ENCODE results near the gene PRDM16.

Gene PRDM16

GRCh38 chr1:3423896-3424611 lies 355.1 kb downstream of the PRDM16 start:
- no peaks in the 10 kb centered on the region for H3K4me1 Mint-ChIP-seq (ENCODE audit: low read depth)
- no peak overlapping the region for H3K4me3 Mint-ChIP-seq
- H3K36me3 Mint-ChIP-seq (ENCODE audit: low read depth) = no peaks in the 10 kb centered on the region
- H3K27me3 Mint-ChIP-seq = peaks cover 21% of the 10 kb centered on the region
- H3K9me3 Mint-ChIP-seq = no peaks in the 10 kb centered on the region
- intact Hi-C loops (cut with micrococcal nuclease) = no loop called here
- H3K27ac Mint-ChIP-seq = no peak overlapping the region

GRCh38 chr1:3425486-3426215 lies 356.6 kb downstream of the PRDM16 start:
- H3K9me3 Mint-ChIP-seq = no peaks in the 10 kb centered on the region
- H3K4me1 Mint-ChIP-seq (ENCODE audit: low read depth) = no peaks in the 10 kb centered on the region
- intact Hi-C loops (cut with micrococcal nuclease) = no loop called here
- no peaks in the 10 kb centered on the region for H3K36me3 Mint-ChIP-seq (ENCODE audit: low read depth)
- no peak overlapping the region for H3K27ac Mint-ChIP-seq
- H3K27me3 Mint-ChIP-seq = peaks cover 21% of the 10 kb centered on the region
- H3K4me3 Mint-ChIP-seq = no peak overlapping the region

GRCh38 chr1:3426956-3427535 lies 358.0 kb downstream of the PRDM16 start:
- H3K4me3 Mint-ChIP-seq = no peak overlapping the region
- H3K27ac Mint-ChIP-seq = no peak overlapping the region
- H3K4me1 Mint-ChIP-seq (ENCODE audit: low read depth) = no peaks in the 10 kb centered on the region
- peaks cover 17% of the 10 kb centered on the region for H3K27me3 Mint-ChIP-seq
- H3K9me3 Mint-ChIP-seq = no peaks in the 10 kb centered on the region
- intact Hi-C loops (cut with micrococcal nuclease) = no loop called here
- no peaks in the 10 kb centered on the region for H3K36me3 Mint-ChIP-seq (ENCODE audit: low read depth)

- Mint-ChIP-seq H3K36me3 (ENCODE audit: low read depth) (no peaks in the 10 kb centered on the region), H3K27me3 (peaks cover 14% of the 10 kb centered on the region), H3K9me3 (no peaks in the 10 kb centered on the region), H3K27ac (no peak overlapping the region), H3K4me3 (no peak overlapping the region), H3K4me1 (ENCODE audit: low read depth) (no peaks in the 10 kb centered on the region)
- intact Hi-C loops (cut with micrococcal nuclease) = no loop called here
Observed at GRCh38 chr1:3427711-3428704, 359.0 kb downstream of the PRDM16 start.

GRCh38 chr1:3428899-3429298 lies 359.9 kb downstream of the PRDM16 start:
- Mint-ChIP-seq H3K36me3 (ENCODE audit: low read depth) (no peaks in the 10 kb centered on the region), H3K4me1 (ENCODE audit: low read depth) (no peaks in the 10 kb centered on the region), H3K9me3 (no peaks in the 10 kb centered on the region), H3K27ac (no peak overlapping the region), H3K4me3 (no peak overlapping the region), H3K27me3 (peaks cover 5% of the 10 kb centered on the region)
- intact Hi-C loops (cut with micrococcal nuclease) = no loop called here

- H3K27ac Mint-ChIP-seq = no peak overlapping the region
- intact Hi-C loops (cut with micrococcal nuclease) = no loop called here
Observed at GRCh38 chr1:3429320-3429719, 360.3 kb downstream of the PRDM16 start.

GRCh38 chr1:3429766-3430165 lies 360.8 kb downstream of the PRDM16 start:
- H3K4me1 Mint-ChIP-seq (ENCODE audit: low read depth) = no peaks in the 10 kb centered on the region
- intact Hi-C loops (cut with micrococcal nuclease) = no loop called here
- H3K4me3 Mint-ChIP-seq = no peak overlapping the region
- H3K36me3 Mint-ChIP-seq (ENCODE audit: low read depth) = no peaks in the 10 kb centered on the region
- H3K27ac Mint-ChIP-seq = no peak overlapping the region
- H3K9me3 Mint-ChIP-seq = no peaks in the 10 kb centered on the region
- no peaks in the 10 kb centered on the region for H3K27me3 Mint-ChIP-seq

More at GRCh38 chr1:3429320-3429719, 360.3 kb downstream of the PRDM16 start:
- Mint-ChIP-seq H3K4me3 (no peak overlapping the region), H3K36me3 (ENCODE audit: low read depth) (no peaks in the 10 kb centered on the region), H3K4me1 (ENCODE audit: low read depth) (no peaks in the 10 kb centered on the region), H3K27me3 (peaks cover under 1% of the 10 kb centered on the region), H3K9me3 (no peaks in the 10 kb centered on the region)

GRCh38 chr1:3430406-3430805 lies 361.4 kb downstream of the PRDM16 start:
- Mint-ChIP-seq H3K9me3 (no peaks in the 10 kb centered on the region), H3K36me3 (ENCODE audit: low read depth) (no peaks in the 10 kb centered on the region), H3K27me3 (no peaks in the 10 kb centered on the region)

GRCh38 chr1:3430820-3431219 lies 361.8 kb downstream of the PRDM16 start:
- no peaks in the 10 kb centered on the region for H3K27me3 Mint-ChIP-seq
- intact Hi-C loops (cut with micrococcal nuclease) = no loop called here
- H3K4me3 Mint-ChIP-seq = no peak overlapping the region
- H3K9me3 Mint-ChIP-seq = no peaks in the 10 kb centered on the region
- H3K36me3 Mint-ChIP-seq (ENCODE audit: low read depth) = no peaks in the 10 kb centered on the region
- no peaks in the 10 kb centered on the region for H3K4me1 Mint-ChIP-seq (ENCODE audit: low read depth)
- no peak overlapping the region for H3K27ac Mint-ChIP-seq

More at GRCh38 chr1:3430406-3430805, 361.4 kb downstream of the PRDM16 start:
- intact Hi-C loops (cut with micrococcal nuclease) = no loop called here
- no peaks in the 10 kb centered on the region for H3K4me1 Mint-ChIP-seq (ENCODE audit: low read depth)
- no peak overlapping the region for H3K27ac Mint-ChIP-seq
- no peak overlapping the region for H3K4me3 Mint-ChIP-seq

- Mint-ChIP-seq H3K36me3 (ENCODE audit: low read depth) (no peaks in the 10 kb centered on the region), H3K9me3 (no peaks in the 10 kb centered on the region), H3K4me3 (no peak overlapping the region), H3K27ac (no peak overlapping the region), H3K27me3 (no peaks in the 10 kb centered on the region), H3K4me1 (ENCODE audit: low read depth) (no peaks in the 10 kb centered on the region)
- intact Hi-C loops (cut with micrococcal nuclease) = no loop called here
Observed at GRCh38 chr1:3431266-3431665, 362.3 kb downstream of the PRDM16 start.

GRCh38 chr1:3431686-3432085 lies 362.7 kb downstream of the PRDM16 start:
- Mint-ChIP-seq H3K9me3 (no peaks in the 10 kb centered on the region), H3K27me3 (no peaks in the 10 kb centered on the region)
- intact Hi-C loops (cut with micrococcal nuclease) = no loop called here

GRCh38 chr1:3432306-3432705 lies 363.3 kb downstream of the PRDM16 start:
- H3K4me1 Mint-ChIP-seq (ENCODE audit: low read depth) = no peaks in the 10 kb centered on the region
- H3K9me3 Mint-ChIP-seq = no peaks in the 10 kb centered on the region
- intact Hi-C loops (cut with micrococcal nuclease) = no loop called here
- no peaks in the 10 kb centered on the region for H3K36me3 Mint-ChIP-seq (ENCODE audit: low read depth)
- H3K27ac Mint-ChIP-seq = no peak overlapping the region
- no peaks in the 10 kb centered on the region for H3K27me3 Mint-ChIP-seq
- no peak overlapping the region for H3K4me3 Mint-ChIP-seq

More at GRCh38 chr1:3431686-3432085, 362.7 kb downstream of the PRDM16 start:
- H3K4me1 Mint-ChIP-seq (ENCODE audit: low read depth) = no peaks in the 10 kb centered on the region
- H3K4me3 Mint-ChIP-seq = no peak overlapping the region
- no peaks in the 10 kb centered on the region for H3K36me3 Mint-ChIP-seq (ENCODE audit: low read depth)
- no peak overlapping the region for H3K27ac Mint-ChIP-seq

- H3K4me3 Mint-ChIP-seq = no peak overlapping the region
- no peaks in the 10 kb centered on the region for H3K27me3 Mint-ChIP-seq
- no peaks in the 10 kb centered on the region for H3K9me3 Mint-ChIP-seq
- no peaks in the 10 kb centered on the region for H3K36me3 Mint-ChIP-seq (ENCODE audit: low read depth)
- no peaks in the 10 kb centered on the region for H3K4me1 Mint-ChIP-seq (ENCODE audit: low read depth)
- H3K27ac Mint-ChIP-seq = no peak overlapping the region
- intact Hi-C loops (cut with micrococcal nuclease) = no loop called here
Observed at GRCh38 chr1:3433076-3433475, 364.1 kb downstream of the PRDM16 start.

Data from dendritic cell treated with granulocyte-macrophage colony-stimulating factor and Interleukin-4, amounts not matched to agents 40 ng/mL and 50 ng/mL, for 4 days (primary cell).